Trophoblast cell (in vitro differentiated cells and primary cell): ENCODE data around the gene CACNG1. TPM values are rescaled to one million over a fixed set of nuclear protein-coding genes. Genes with fewer than 3 reads are reported as not detected.

Source experiments
- DNase-seq, 2 donors: peaks; one replicate each; pipeline ENCODE4 v3.0.0-alpha.2; 2016
- H2AFZ ChIP-seq: 2 replicates; pipeline ENCODE4 v1.6.1; 2013; ENCODE audit warnings: low read length, moderate library complexity, mild to moderate bottlenecking; ENCODE audit not compliant: insufficient read depth, poor library complexity
- H2AK5ac ChIP-seq: 2 replicates; pipeline ENCODE4 v1.6.1; 2013; ENCODE audit warnings: mild to moderate bottlenecking, low read length
- H2BK120ac ChIP-seq: 2 replicates; pipeline ENCODE4 v1.6.1; 2013; ENCODE audit warnings: low read length, mild to moderate bottlenecking, moderate library complexity; ENCODE audit not compliant: insufficient read depth, poor library complexity
- H2BK12ac ChIP-seq: 2 replicates; pipeline ENCODE4 v1.6.1; 2013; ENCODE audit warnings: mild to moderate bottlenecking, low read length, moderate library complexity
- H2BK5ac ChIP-seq: 2 replicates; pipeline ENCODE4 v1.6.1; 2013; ENCODE audit warnings: low read length, low read depth, moderate library complexity, mild to moderate bottlenecking; ENCODE audit not compliant: poor library complexity
- H3K14ac ChIP-seq: 2 replicates; pipeline ENCODE4 v1.6.1; 2013; ENCODE audit warnings: mild to moderate bottlenecking, low read length
- H3K18ac ChIP-seq: 2 replicates; pipeline ENCODE4 v1.6.1; 2013; ENCODE audit warnings: mild to moderate bottlenecking, low read length
- H3K23ac ChIP-seq: 2 replicates; pipeline ENCODE4 v1.6.1; 2013; ENCODE audit warnings: low read length
- H3K27ac ChIP-seq: 2 replicates; pipeline ENCODE4 v1.5.1; 2013; ENCODE audit warnings: low read depth, mild to moderate bottlenecking, inconsistent platforms, low read length, moderate library complexity
- H3K27me3 ChIP-seq: 2 replicates; pipeline ENCODE4 v1.6.1; 2013; ENCODE audit warnings: inconsistent platforms, mild to moderate bottlenecking, low read length, moderate library complexity; ENCODE audit not compliant: insufficient read depth
- H3K36me3 ChIP-seq, 2 experiments: 1 replicate in 1 of 2; 2 replicates in 1 of 2; pipeline ENCODE4 v1.6.1; 2013; ENCODE audit warnings: low read length in 2 of 2, mild to moderate bottlenecking in 2 of 2, moderate library complexity in 1 of 2; ENCODE audit not compliant: insufficient read depth in 2 of 2, control insufficient read depth in 1 of 2
- H3K4ac ChIP-seq: 2 replicates; pipeline ENCODE4 v1.6.1; 2013; ENCODE audit warnings: low read depth, mild to moderate bottlenecking, low read length, moderate library complexity
- H3K4me1 ChIP-seq, 2 experiments: 1 replicate in 1 of 2; 2 replicates in 1 of 2; pipeline ENCODE4 v1.6.1; 2013; ENCODE audit warnings: low read length in 2 of 2, mild to moderate bottlenecking in 2 of 2, moderate library complexity in 1 of 2; ENCODE audit not compliant: insufficient read depth in 2 of 2, control insufficient read depth in 1 of 2
- H3K4me2 ChIP-seq: 2 replicates; pipeline ENCODE4 v1.6.1; 2013; ENCODE audit warnings: inconsistent platforms, mild to moderate bottlenecking, low read length, moderate library complexity
- H3K4me3 ChIP-seq: 2 replicates; pipeline ENCODE4 v1.5.1; 2013; ENCODE audit warnings: mild to moderate bottlenecking, low read depth, low read length, inconsistent platforms
- H3K79me1 ChIP-seq: one replicate; pipeline ENCODE4 v1.6.1; 2013; ENCODE audit warnings: low read length
- H3K79me2 ChIP-seq: 2 replicates; pipeline ENCODE4 v1.6.1; 2013; ENCODE audit warnings: low read length, mild to moderate bottlenecking; ENCODE audit not compliant: control insufficient read depth, insufficient read depth, poor library complexity
- H3K9ac ChIP-seq: 2 replicates; pipeline ENCODE4 v1.6.1; 2013; ENCODE audit warnings: mild to moderate bottlenecking, low read length
- H3K9me3 ChIP-seq: 2 replicates; pipeline ENCODE4 v1.6.1; 2013; ENCODE audit warnings: low read depth, mild to moderate bottlenecking, control low read depth, inconsistent platforms, low read length; ENCODE audit not compliant: insufficient read depth
- H4K12ac ChIP-seq: 2 replicates; pipeline ENCODE4 v1.6.1; 2013; ENCODE audit warnings: low read depth, mild to moderate bottlenecking, low read length, moderate library complexity
- H4K8ac ChIP-seq: 2 replicates; pipeline ENCODE4 v1.6.1; 2013; ENCODE audit warnings: low read depth, mild to moderate bottlenecking, low read length, moderate library complexity
- H4K91ac ChIP-seq: one replicate; pipeline ENCODE4 v1.6.1; 2013; ENCODE audit warnings: low read depth, mild to moderate bottlenecking, low read length, moderate library complexity
- WGBS: extraction: QIAGEN DNeasy Blood & Tissue Kit; methylation state at CpG from one replicate; pipeline ENCODE4 v1.1.7; 2013; ENCODE audit warnings: missing lambda C conversion rate; ENCODE audit not compliant: insufficient read length, insufficient coverage; ENCODE audit errors: extremely low coverage; 5-methylcytosine and 5-hydroxymethylcytosine counted together
- polyA plus RNA-seq: library from polyadenylated mRNA; stranded (reverse); fragments of 200-250 nt; gene quantifications from 2 replicates; pipeline ENCODE4 v1.2.3, GENCODE V29; 2013

The CACNG1 gene
- 0.25 and 0.36 TPM in 2 replicates for polyA plus RNA-seq

- no peak for DNase-seq
- Histone ChIP-seq H3K27me3 (no peaks in the 10 kb centered on the region), H2AK5ac (no peak within 1 kb of the TSS), H3K14ac (no peak within 1 kb of the TSS), H3K18ac (no peak within 1 kb of the TSS), H2BK120ac (no peak within 1 kb of the TSS), H2BK5ac (no peak within 1 kb of the TSS), H3K79me2 (no peaks in the 10 kb centered on the region), H3K79me1 (no peaks in the 10 kb centered on the region), H4K91ac (no peak within 1 kb of the TSS), H3K9ac (no peak within 1 kb of the TSS), H3K4me3 (no peak within 1 kb of the TSS), H2BK12ac (no peak within 1 kb of the TSS), H3K23ac (no peak within 1 kb of the TSS), H3K4me2 (no peak within 1 kb of the TSS), H4K12ac (no peak within 1 kb of the TSS), H3K4me1 (no peaks in the 10 kb centered on the region), H3K9me3 (no peaks in the 10 kb centered on the region), H4K8ac (no peak within 1 kb of the TSS), H3K4ac (no peak within 1 kb of the TSS), H3K36me3 (no peaks in the 10 kb centered on the region), H3K27ac (no peak within 1 kb of the TSS), H2AFZ (no peak within 1 kb of the TSS)
- no CpG with 5 or more reads among the region's 32 CpGs for WGBS
These were observed at the start of gene CACNG1 for GRCh38 chr17:67044016-67044772. TSS of gene CACNG1 (plus strand) at chr17:67044554. CDS start at chr17:67044661, 107 bp downstream.

GRCh38 chr17:66994930-66995535 lies 49.3 kb upstream of the CACNG1 start:
- H3K36me3 ChIP-seq = peaks cover 16 to 18% of the 10 kb centered on the region in 2 experiments
- no peak overlapping the region for H2AFZ ChIP-seq
- no peak overlapping the region for H3K23ac ChIP-seq
- no peak overlapping the region for H3K4me3 ChIP-seq
- no CpG with 5 or more reads among the region's 12 CpGs for WGBS
- H4K12ac ChIP-seq = no peak overlapping the region
- H3K4me1 ChIP-seq = no peaks in the 10 kb centered on the region
- H3K27me3 ChIP-seq = no peaks in the 10 kb centered on the region
- H3K4ac ChIP-seq = no peak overlapping the region
- H4K91ac ChIP-seq = no peak overlapping the region
- H4K8ac ChIP-seq = no peak overlapping the region
- H3K9me3 ChIP-seq = peaks cover 1% of the 10 kb centered on the region
- H3K27ac ChIP-seq = no peak overlapping the region
- H3K79me2 ChIP-seq = no peaks in the 10 kb centered on the region
- no peak for DNase-seq
- H3K14ac ChIP-seq = no peak overlapping the region
- no peaks in the 10 kb centered on the region for H3K79me1 ChIP-seq
- H2AK5ac ChIP-seq = no peak overlapping the region
- no peak overlapping the region for H2BK5ac ChIP-seq
- no peak overlapping the region for H2BK120ac ChIP-seq
- H3K4me2 ChIP-seq = no peak overlapping the region
- no peak overlapping the region for H3K18ac ChIP-seq
- no peak overlapping the region for H3K9ac ChIP-seq
- H2BK12ac ChIP-seq = no peak overlapping the region

GRCh38 chr17:66995944-66996343 lies 48.4 kb upstream of the CACNG1 start:
- H3K79me1 ChIP-seq = no peaks in the 10 kb centered on the region
- H3K4me1 ChIP-seq = no peaks in the 10 kb centered on the region
- no peak overlapping the region for H3K14ac ChIP-seq
- peaks cover 21 to 25% of the 10 kb centered on the region in 2 experiments for H3K36me3 ChIP-seq
- no peak overlapping the region for H3K27ac ChIP-seq
- no peak for DNase-seq
- H2BK12ac ChIP-seq = no peak overlapping the region
- H3K27me3 ChIP-seq = no peaks in the 10 kb centered on the region
- H2AFZ ChIP-seq = no peak overlapping the region
- no peak overlapping the region for H2BK5ac ChIP-seq
- no peak overlapping the region for H3K4me3 ChIP-seq
- no peak overlapping the region for H2BK120ac ChIP-seq
- H3K23ac ChIP-seq = no peak overlapping the region
- no CpG with 5 or more reads among the region's 7 CpGs for WGBS
- peaks cover 8% of the 10 kb centered on the region for H3K9me3 ChIP-seq
- no peak overlapping the region for H3K18ac ChIP-seq
- H3K4ac ChIP-seq = no peak overlapping the region
- no peak overlapping the region for H2AK5ac ChIP-seq
- H3K9ac ChIP-seq = no peak overlapping the region
- H4K12ac ChIP-seq = no peak overlapping the region
- H4K8ac ChIP-seq = no peak overlapping the region
- no peak overlapping the region for H3K4me2 ChIP-seq
- H3K79me2 ChIP-seq = no peaks in the 10 kb centered on the region
- no peak overlapping the region for H4K91ac ChIP-seq

GRCh38 chr17:66996926-66997325 lies 47.4 kb upstream of the CACNG1 start:
- no peak overlapping the region for H4K91ac ChIP-seq
- H3K4me3 ChIP-seq = no peak overlapping the region
- H3K4me1 ChIP-seq = no peaks in the 10 kb centered on the region
- H3K4me2 ChIP-seq = no peak overlapping the region
- H2AFZ ChIP-seq = no peak overlapping the region
- peaks cover 23 to 24% of the 10 kb centered on the region in 2 experiments for H3K36me3 ChIP-seq
- H4K8ac ChIP-seq = no peak overlapping the region
- H2BK12ac ChIP-seq = no peak overlapping the region
- H3K4ac ChIP-seq = no peak overlapping the region
- H3K23ac ChIP-seq = no peak overlapping the region
- no peak overlapping the region for H2AK5ac ChIP-seq
- no peaks in the 10 kb centered on the region for H3K79me2 ChIP-seq
- no peaks in the 10 kb centered on the region for H3K27me3 ChIP-seq
- no peak overlapping the region for H4K12ac ChIP-seq
- no peak overlapping the region for H2BK5ac ChIP-seq
- H3K9ac ChIP-seq = no peak overlapping the region
- no peak overlapping the region for H2BK120ac ChIP-seq
- no peak overlapping the region for H3K18ac ChIP-seq
- H3K79me1 ChIP-seq = no peaks in the 10 kb centered on the region
- no CpG with 5 or more reads among the region's 5 CpGs for WGBS
- H3K9me3 ChIP-seq = peaks cover 8% of the 10 kb centered on the region
- H3K14ac ChIP-seq = no peak overlapping the region
- no peak overlapping the region for H3K27ac ChIP-seq
- no peak for DNase-seq
